Measurements from ENCODE around the gene ID3. TPM values are rescaled to one million over a fixed set of nuclear protein-coding genes. Genes with fewer than 3 reads are reported as not detected.

ID3 gene, protein sequence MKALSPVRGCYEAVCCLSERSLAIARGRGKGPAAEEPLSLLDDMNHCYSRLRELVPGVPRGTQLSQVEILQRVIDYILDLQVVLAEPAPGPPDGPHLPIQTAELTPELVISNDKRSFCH
- 36.2 and 40.9 TPM in 2 replicates for total RNA-seq
- long read RNA-seq, transcript ID3-201 (3 exons, 1,251 nt), result major isoform, 18 of 20 reads
- long read RNA-seq, partial matches to known transcripts, result 0 of 20 reads
- long read RNA-seq, other reads (novel, unspliced or antisense), result 2 of 20 reads

DNA sequence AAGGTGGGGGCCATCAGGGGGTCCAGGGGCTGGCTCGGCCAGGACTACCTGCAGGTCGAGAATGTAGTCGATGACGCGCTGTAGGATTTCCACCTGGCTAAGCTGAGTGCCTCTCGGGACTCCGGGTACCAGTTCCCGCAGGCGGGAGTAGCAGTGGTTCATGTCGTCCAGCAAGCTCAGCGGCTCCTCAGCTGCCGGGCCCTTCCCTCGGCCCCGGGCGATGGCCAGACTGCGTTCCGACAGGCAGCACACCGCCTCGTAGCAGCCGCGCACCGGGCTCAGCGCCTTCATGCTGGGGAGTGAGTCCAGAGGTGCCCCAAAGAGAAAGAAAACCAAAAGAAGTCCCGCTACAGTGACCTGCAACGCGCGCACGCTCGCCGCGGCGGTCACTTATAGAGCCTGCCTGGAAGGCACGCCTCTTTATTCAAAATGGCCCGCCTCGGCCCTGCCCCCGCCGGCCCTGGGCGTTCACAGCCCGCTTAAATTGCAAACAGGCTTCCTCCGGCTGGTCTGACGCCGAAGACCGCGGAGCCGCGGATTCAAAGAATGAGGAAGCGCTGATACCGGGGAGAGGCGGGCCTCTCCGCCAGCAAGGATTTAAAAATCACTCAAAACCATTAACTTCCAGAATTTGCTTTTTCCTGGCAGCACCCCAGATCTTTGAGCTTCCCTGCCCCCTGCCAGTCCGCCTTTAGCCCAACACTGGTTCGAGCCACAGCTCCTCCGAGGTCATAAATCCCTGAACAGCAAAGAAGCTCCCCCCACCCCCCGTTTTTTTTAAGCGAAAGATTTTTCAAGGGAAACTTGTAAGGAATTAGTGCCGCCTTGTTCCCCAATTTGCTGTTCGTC, at the start of gene ID3:
ID3 (minus strand) TSS at position 366 of the 849 bp plus-strand sequence; CDS start at position 291, 75 bp downstream.
- DNase-seq (ENCODE audit: low read depth, low spot score), result peak; percentile 83
- peak within 1 kb of the TSS; percentile 92 for H3K4me3 Mint-ChIP-seq
- H3K9me3 Mint-ChIP-seq, result no peaks in the 10 kb centered on the region
- peak within 1 kb of the TSS; percentile 90 for H3K27ac Mint-ChIP-seq (ENCODE audit: unreplicated experiment)
- no peaks in the 10 kb centered on the region for H3K36me3 Mint-ChIP-seq (ENCODE audit: low read depth)
- peaks cover 82% of the 10 kb centered on the region for H3K4me1 Mint-ChIP-seq
- TF ChIP-seq, protein P1, sequence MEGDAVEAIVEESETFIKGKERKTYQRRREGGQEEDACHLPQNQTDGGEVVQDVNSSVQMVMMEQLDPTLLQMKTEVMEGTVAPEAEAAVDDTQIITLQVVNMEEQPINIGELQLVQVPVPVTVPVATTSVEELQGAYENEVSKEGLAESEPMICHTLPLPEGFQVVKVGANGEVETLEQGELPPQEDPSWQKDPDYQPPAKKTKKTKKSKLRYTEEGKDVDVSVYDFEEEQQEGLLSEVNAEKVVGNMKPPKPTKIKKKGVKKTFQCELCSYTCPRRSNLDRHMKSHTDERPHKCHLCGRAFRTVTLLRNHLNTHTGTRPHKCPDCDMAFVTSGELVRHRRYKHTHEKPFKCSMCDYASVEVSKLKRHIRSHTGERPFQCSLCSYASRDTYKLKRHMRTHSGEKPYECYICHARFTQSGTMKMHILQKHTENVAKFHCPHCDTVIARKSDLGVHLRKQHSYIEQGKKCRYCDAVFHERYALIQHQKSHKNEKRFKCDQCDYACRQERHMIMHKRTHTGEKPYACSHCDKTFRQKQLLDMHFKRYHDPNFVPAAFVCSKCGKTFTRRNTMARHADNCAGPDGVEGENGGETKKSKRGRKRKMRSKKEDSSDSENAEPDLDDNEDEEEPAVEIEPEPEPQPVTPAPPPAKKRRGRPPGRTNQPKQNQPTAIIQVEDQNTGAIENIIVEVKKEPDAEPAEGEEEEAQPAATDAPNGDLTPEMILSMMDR (conservative IDR thresholded peaks at IDR 0.05), result no peak
- H3K27me3 Mint-ChIP-seq (ENCODE audit: low read depth), result peaks cover 59% of the 10 kb centered on the region

DNA sequence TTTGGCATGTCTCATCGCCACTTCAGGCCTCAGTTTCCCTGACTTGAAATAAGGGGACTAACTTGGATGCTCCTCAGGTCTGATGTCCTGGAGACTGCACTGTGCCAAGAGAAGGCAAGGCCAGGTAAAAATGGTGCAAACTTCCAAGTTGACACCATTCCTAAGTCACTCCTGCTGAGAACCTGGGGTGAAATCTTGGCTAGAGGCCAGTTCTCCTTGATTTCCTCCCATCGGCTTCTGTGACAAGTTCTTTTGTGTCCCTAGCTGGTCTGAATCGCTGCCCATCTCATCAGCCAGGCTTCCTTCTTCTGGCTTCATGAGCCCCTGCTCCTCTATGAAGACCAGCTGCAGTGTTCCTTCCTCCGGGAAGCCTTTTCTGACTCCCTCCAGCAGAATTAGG, 48.6 kb upstream of the ID3 start:
- Mint-ChIP-seq H3K27ac (ENCODE audit: unreplicated experiment) (no peak overlapping the region), H3K36me3 (ENCODE audit: low read depth) (no peaks in the 10 kb centered on the region), H3K9me3 (no peaks in the 10 kb centered on the region), H3K4me3 (no peak overlapping the region), H3K27me3 (ENCODE audit: low read depth) (no peaks in the 10 kb centered on the region), H3K4me1 (peaks cover 15% of the 10 kb centered on the region)
- TF ChIP-seq, protein P1 (conservative IDR thresholded peaks at IDR 0.05), result no peak
- DNase-seq (ENCODE audit: low read depth, low spot score), result no peak

DNA sequence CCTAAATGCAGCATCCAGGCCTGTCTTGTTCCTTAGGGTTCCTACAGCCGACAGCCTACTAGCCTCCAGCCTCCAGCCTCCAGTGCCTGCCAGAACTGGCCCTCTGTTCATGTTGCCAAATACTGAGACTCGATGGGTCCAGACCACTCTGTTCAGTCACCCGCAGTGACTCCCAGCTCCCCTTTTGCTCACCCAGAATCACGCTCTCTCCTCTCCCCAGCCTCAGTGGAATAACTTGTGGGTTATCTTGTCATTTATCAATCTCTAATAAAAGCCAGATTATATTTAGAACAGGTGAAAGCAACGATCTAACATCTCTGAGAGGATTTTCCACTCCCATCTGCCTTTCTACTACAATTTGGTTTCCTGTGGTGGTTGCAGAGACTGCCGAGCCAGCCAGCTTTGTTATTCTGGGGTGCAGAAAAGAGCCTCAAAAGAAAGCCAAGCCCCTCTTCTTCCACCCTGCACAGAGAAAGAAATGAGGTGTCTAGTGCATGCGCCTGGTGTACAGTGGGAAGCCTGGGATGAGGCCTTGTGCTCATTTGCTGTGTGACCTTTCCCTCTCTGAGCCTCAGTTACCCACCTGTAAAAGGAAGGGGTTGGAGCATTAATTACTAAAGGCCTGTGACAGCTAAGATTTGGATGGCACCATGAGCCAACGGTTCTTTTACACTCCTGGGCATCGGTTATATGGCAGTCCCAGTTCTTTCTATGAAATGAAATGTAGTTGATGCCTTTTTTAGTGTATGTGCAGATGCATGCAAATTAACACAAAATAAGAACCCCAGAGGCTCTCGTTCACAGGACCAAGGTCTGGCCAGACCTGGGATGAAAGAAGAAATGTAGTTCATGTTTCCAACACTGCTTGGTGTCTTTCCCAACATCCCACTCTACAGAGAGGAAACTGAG, 42.9 kb upstream of the ID3 start:
- peak overlapping the region; percentile 43 for H3K27ac Mint-ChIP-seq (ENCODE audit: unreplicated experiment)
- H3K9me3 Mint-ChIP-seq, result no peaks in the 10 kb centered on the region
- TF ChIP-seq, protein P1 (conservative IDR thresholded peaks at IDR 0.05), result no peak
- H3K36me3 Mint-ChIP-seq (ENCODE audit: low read depth), result no peaks in the 10 kb centered on the region
- no peak for DNase-seq (ENCODE audit: low read depth, low spot score)
- no peak overlapping the region for H3K4me3 Mint-ChIP-seq
- H3K4me1 Mint-ChIP-seq, result peaks cover 58% of the 10 kb centered on the region
- no peaks in the 10 kb centered on the region for H3K27me3 Mint-ChIP-seq (ENCODE audit: low read depth)

DNA sequence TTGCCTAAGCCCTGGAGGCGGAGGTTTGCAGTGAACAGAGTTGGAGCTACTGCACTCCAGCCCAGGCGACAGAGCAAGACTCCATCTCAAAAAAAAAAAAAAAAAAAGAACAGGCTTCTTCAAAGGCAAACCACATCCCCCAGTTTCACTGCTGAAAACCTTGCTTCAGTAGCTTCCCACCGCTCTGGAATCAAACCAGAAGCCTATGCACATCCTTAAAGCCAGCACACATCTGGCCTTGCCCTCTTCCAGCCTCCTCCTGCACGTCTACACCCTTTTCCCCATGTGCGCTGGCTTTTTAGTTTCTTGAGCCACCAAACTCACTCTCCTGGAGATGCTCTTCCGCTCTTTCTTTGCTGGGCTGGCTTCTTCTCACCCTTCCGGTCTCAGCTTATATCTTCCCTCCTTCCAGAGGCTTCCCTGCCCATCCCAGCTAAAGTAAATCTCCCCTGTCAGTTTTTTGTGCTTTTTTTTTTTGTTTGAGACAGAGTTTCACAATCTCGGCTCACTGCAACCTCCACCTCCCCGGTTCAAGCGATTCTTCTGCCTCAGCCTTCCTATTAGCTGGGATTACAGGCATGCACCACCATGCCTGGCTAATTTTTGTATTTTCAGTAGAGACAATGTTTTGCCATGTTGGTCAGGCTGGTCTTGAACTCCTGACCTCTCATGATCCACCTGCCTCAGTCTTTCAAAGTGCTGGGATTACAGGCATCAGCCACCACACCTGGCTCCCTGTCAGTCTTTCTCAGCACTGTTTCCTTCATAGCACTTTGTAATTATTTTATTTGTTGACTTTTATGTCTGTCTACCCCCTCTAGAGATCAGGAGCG, 42.0 kb upstream of the ID3 start:
- no peak for DNase-seq (ENCODE audit: low read depth, low spot score)
- peak overlapping the region; percentile 14 for H3K4me3 Mint-ChIP-seq
- TF ChIP-seq, protein P1 (conservative IDR thresholded peaks at IDR 0.05), result no peak
- peaks cover 66% of the 10 kb centered on the region for H3K4me1 Mint-ChIP-seq
- H3K27me3 Mint-ChIP-seq (ENCODE audit: low read depth), result no peaks in the 10 kb centered on the region
- no peaks in the 10 kb centered on the region for H3K9me3 Mint-ChIP-seq
- H3K36me3 Mint-ChIP-seq (ENCODE audit: low read depth), result no peaks in the 10 kb centered on the region
- peak overlapping the region; percentile 43 for H3K27ac Mint-ChIP-seq (ENCODE audit: unreplicated experiment)

Measured in neural crest cell (in vitro differentiated cells).